Measurements from ENCODE around the gene THBS4. TPM values are rescaled to one million over a fixed set of nuclear protein-coding genes. Genes with fewer than 3 reads are reported as not detected.

The THBS4 gene
- 0.43 and 1.5 TPM in 2 replicates for total RNA-seq (2014; rRNA removed; shearing (Covaris generic))

- DNase-seq (ENCODE audit: low spot score) = no peak
Observed at GRCh38 chr5:80034962-80035821, at the start of gene THBS4. Gene THBS4, plus strand, starts transcription at chr5:80035348. Its CDS starts 190 bp downstream, at chr5:80035538.

GRCh38 chr5:79986260-79986659, 48.9 kb upstream of the THBS4 start:
- DNase-seq (ENCODE audit: low spot score) = no peak

- DNase-seq (ENCODE audit: low spot score) = no peak
Observed at GRCh38 chr5:79990205-79990597, 44.9 kb upstream of the THBS4 start.

GRCh38 chr5:79990598-79991507, 44.3 kb upstream of the THBS4 start, which contains the start of gene MTX3:
Gene MTX3, minus strand, starts transcription at chr5:79991262. Its CDS starts 24 bp downstream, at chr5:79991238.
- DNase-seq (ENCODE audit: low spot score) = peak; percentile 82

- DNase-seq (ENCODE audit: low spot score) = no peak
Observed at GRCh38 chr5:79992891-79993657, 42.1 kb upstream of the THBS4 start.

- no peak for DNase-seq (ENCODE audit: low spot score)
Observed at GRCh38 chr5:79999722-80000121, 35.4 kb upstream of the THBS4 start.

GRCh38 chr5:80002677-80003076, 32.5 kb upstream of the THBS4 start:
- no peak for DNase-seq (ENCODE audit: low spot score)

GRCh38 chr5:80008995-80009765, 26.0 kb upstream of the THBS4 start:
- DNase-seq (ENCODE audit: low spot score) = no peak

- DNase-seq (ENCODE audit: low spot score) = no peak
Observed at GRCh38 chr5:80010754-80011392, 24.3 kb upstream of the THBS4 start.

GRCh38 chr5:80025069-80025468, 10.1 kb upstream of the THBS4 start:
- no peak for DNase-seq (ENCODE audit: low spot score)

GRCh38 chr5:80026841-80027240, 8.3 kb upstream of the THBS4 start:
- no peak for DNase-seq (ENCODE audit: low spot score)

GRCh38 chr5:80031109-80031508, 4.0 kb upstream of the THBS4 start:
- no peak for DNase-seq (ENCODE audit: low spot score)

GRCh38 chr5:80033513-80033912, 1.6 kb upstream of the THBS4 start:
- DNase-seq (ENCODE audit: low spot score) = no peak

- DNase-seq (ENCODE audit: low spot score) = no peak
Observed at GRCh38 chr5:80034559-80034958, 589 bp upstream of the THBS4 start.

GRCh38 chr5:80035839-80036238, 691 bp downstream of the THBS4 start:
- DNase-seq (ENCODE audit: low spot score) = no peak

GRCh38 chr5:80036615-80037014, 1.5 kb downstream of the THBS4 start:
- DNase-seq (ENCODE audit: low spot score) = no peak

GRCh38 chr5:80037366-80037765, 2.2 kb downstream of the THBS4 start:
- no peak for DNase-seq (ENCODE audit: low spot score)

GRCh38 chr5:80039650-80040049, 4.5 kb downstream of the THBS4 start:
- DNase-seq (ENCODE audit: low spot score) = no peak

GRCh38 chr5:80041527-80041926, 6.4 kb downstream of the THBS4 start:
- DNase-seq (ENCODE audit: low spot score) = no peak

- no peak for DNase-seq (ENCODE audit: low spot score)
Observed at GRCh38 chr5:80042330-80042729, 7.2 kb downstream of the THBS4 start.

Measured in H4 (cell line).